Measurements from ENCODE around the gene NOL11. TPM values are rescaled to one million over a fixed set of nuclear protein-coding genes. Genes with fewer than 3 reads are reported as not detected.

NOL11 gene
- total RNA-seq, 1 experiment from 2014 or later: 38.2 TPM

- Histone ChIP-seq H4K20me1 (ENCODE audit: insufficient read depth) (no peaks in the 10 kb centered on the region), H3K9me3 (ENCODE audit: insufficient read depth, low read depth) (no peaks in the 10 kb centered on the region), H3K79me2 (ENCODE audit: low read depth) (no peaks in the 10 kb centered on the region), H3K36me3 (ENCODE audit: low read depth) (no peaks in the 10 kb centered on the region), H3K9me2 (ENCODE audit: insufficient read depth) (no peaks in the 10 kb centered on the region), H2AFZ (no peak overlapping the region), H3K4me2 (no peak overlapping the region), H3K4me1 (replicated peaks; ENCODE audit: insufficient read depth) (no peaks in the 10 kb centered on the region), H3K4me3 (no peak overlapping the region), H3K27me3 (ENCODE audit: insufficient read depth, low read depth) (no peaks in the 10 kb centered on the region), H3K27ac (no peak overlapping the region), H3F3A (ENCODE audit: insufficient read depth, low read depth) (no peaks in the 10 kb centered on the region)
- POLR2A ChIA-PET (ENCODE audit: unreplicated experiment): no interaction called here
- no TSS peak for BruUV-seq (replicated peaks)
- TF ChIP-seq EZH2 (IDR thresholded peaks at IDR 0.05; ENCODE audit: low read depth): no peak
- TF ChIP-seq CTCF (conservative IDR thresholded peaks at IDR 0.05): no peak
- no peak for DNase-seq
- intact Hi-C loops (cut with micrococcal nuclease; ENCODE audit: unreplicated experiment): loop anchor here (5.0 kb wide), 1 partner anchor 209 kb away; no protein-coding TSS in a partner anchor
- CTCF ChIA-PET: no interaction called here
Observed at GRCh38 chr17:67686241-67686640, 31.5 kb upstream of the NOL11 start.

- intact Hi-C loops (cut with micrococcal nuclease; ENCODE audit: unreplicated experiment): loop anchor here (5.0 kb wide), 1 partner anchor 210 kb away; no protein-coding TSS in a partner anchor
- Histone ChIP-seq H3K79me2 (ENCODE audit: low read depth) (no peaks in the 10 kb centered on the region), H3K4me3 (no peak overlapping the region), H3K27me3 (ENCODE audit: insufficient read depth, low read depth) (no peaks in the 10 kb centered on the region), H3K4me2 (no peak overlapping the region), H3K4me1 (replicated peaks; ENCODE audit: insufficient read depth) (no peaks in the 10 kb centered on the region), H3F3A (ENCODE audit: insufficient read depth, low read depth) (no peaks in the 10 kb centered on the region), H2AFZ (no peak overlapping the region), H3K9me3 (ENCODE audit: insufficient read depth, low read depth) (no peaks in the 10 kb centered on the region), H3K36me3 (ENCODE audit: low read depth) (no peaks in the 10 kb centered on the region), H3K27ac (no peak overlapping the region), H3K9me2 (ENCODE audit: insufficient read depth) (no peaks in the 10 kb centered on the region), H4K20me1 (ENCODE audit: insufficient read depth) (no peaks in the 10 kb centered on the region)
- TF ChIP-seq EZH2 (IDR thresholded peaks at IDR 0.05; ENCODE audit: low read depth): no peak
- no peak for TF ChIP-seq CTCF (conservative IDR thresholded peaks at IDR 0.05)
- DNase-seq: no peak
- BruUV-seq (replicated peaks): no TSS peak
- POLR2A ChIA-PET (ENCODE audit: unreplicated experiment): no interaction called here
- CTCF ChIA-PET: interaction anchor here (0.6 kb wide), 1 partner anchor 314 kb away, joined by 3 read pairs; no protein-coding TSS in a partner anchor
Observed at GRCh38 chr17:67687511-67687910, 30.2 kb upstream of the NOL11 start.

- Histone ChIP-seq H3K9me2 (ENCODE audit: insufficient read depth) (no peaks in the 10 kb centered on the region), H3K4me1 (replicated peaks; ENCODE audit: insufficient read depth) (no peaks in the 10 kb centered on the region), H3K27ac (no peak overlapping the region), H3K4me3 (no peak overlapping the region), H4K20me1 (ENCODE audit: insufficient read depth) (no peaks in the 10 kb centered on the region), H3K36me3 (ENCODE audit: low read depth) (no peaks in the 10 kb centered on the region), H3K9me3 (ENCODE audit: insufficient read depth, low read depth) (no peaks in the 10 kb centered on the region), H3K4me2 (no peak overlapping the region), H2AFZ (no peak overlapping the region), H3F3A (ENCODE audit: insufficient read depth, low read depth) (no peaks in the 10 kb centered on the region), H3K27me3 (ENCODE audit: insufficient read depth, low read depth) (no peaks in the 10 kb centered on the region), H3K79me2 (ENCODE audit: low read depth) (no peaks in the 10 kb centered on the region)
- intact Hi-C loops (cut with micrococcal nuclease; ENCODE audit: unreplicated experiment): loop anchor here (1.0 to 5.0 kb wide), 4 partner anchors 86 to 315 kb away; no protein-coding TSS in a partner anchor
- CTCF ChIA-PET: interaction anchor here (0.6 kb wide), 1 partner anchor 1644 kb away, joined by 3 read pairs; no protein-coding TSS in a partner anchor
- POLR2A ChIA-PET (ENCODE audit: unreplicated experiment): no interaction called here
- no TSS peak for BruUV-seq (replicated peaks)
- peak; percentile 24 to 51 for DNase-seq
- peak; percentile 88 for TF ChIP-seq CTCF (conservative IDR thresholded peaks at IDR 0.05)
- TF ChIP-seq EZH2 (IDR thresholded peaks at IDR 0.05; ENCODE audit: low read depth): no peak
Observed at GRCh38 chr17:67689534-67690177, 28.1 kb upstream of the NOL11 start.

Data from PC-9 (cell line).